Adrenal gland (tissue), 5 donors: Measurements from ENCODE around the gene RABGAP1L.
"Not testable (repeated sequence)": the region's sequence is repeated elsewhere in the genome, so short reads cannot be mapped to it uniquely, and the experiment has no call there.

Experiments
- CTCF ChIP-seq, 6 experiments: fragments of 450-650 bp in 4 of 6; fragments of 200-600 bp in 2 of 6; sonication (generic) in 1 of 6; IDR thresholded peaks; 1 replicate in 5 of 6; 2 replicates in 1 of 6; pipeline versions ENCODE4 v1.5.1 to v1.8.0; 2016 to 2021; ENCODE audit warnings: antibody characterized with exemption in 6 of 6, mild to moderate bottlenecking in 2 of 6, moderate library complexity in 1 of 6
- POLR2A ChIP-seq, 2 donors: fragments of 450-650 bp; IDR thresholded peaks; one replicate each; pipeline ENCODE4 v1.6.1; 2017; ENCODE audit warnings: antibody characterized with exemption in 2 of 2, mild to moderate bottlenecking in 2 of 2, moderate library complexity in 1 of 2
- donor health status: DM: no; HTN: no; CAD: no.

- TF ChIP-seq CTCF, POLR2A (IDR thresholded peaks at IDR 0.05): not testable (repeated sequence)
These were observed 15.5 kb upstream of the RABGAP1L start for GRCh38 chr1:174143727-174144396.
